ENCODE results near the gene SH3TC1.

SH3TC1 gene

GRCh38 chr4:8217246-8217511 lies 18.1 kb downstream of the SH3TC1 start:
- DNase-seq = no peak

GRCh38 chr4:8217871-8218270 lies 18.8 kb downstream of the SH3TC1 start:
- no peak for DNase-seq

GRCh38 chr4:8218371-8219031 lies 19.4 kb downstream of the SH3TC1 start:
- peak in 1 of 2 experiments; percentile 46 for DNase-seq

- DNase-seq = no peak
These were observed 20.1 kb downstream of the SH3TC1 start for GRCh38 chr4:8219236-8219635.

- no peak for DNase-seq
These were observed 21.8 kb downstream of the SH3TC1 start for GRCh38 chr4:8220661-8221450.

GRCh38 chr4:8221476-8221875 lies 22.4 kb downstream of the SH3TC1 start:
- DNase-seq = no peak

GRCh38 chr4:8221985-8222384 lies 22.9 kb downstream of the SH3TC1 start:
- DNase-seq = no peak

- no peak for DNase-seq
These were observed 23.7 kb downstream of the SH3TC1 start for GRCh38 chr4:8222609-8223388.

- no peak for DNase-seq
These were observed 25.3 kb downstream of the SH3TC1 start for GRCh38 chr4:8224267-8224974.

- DNase-seq = no peak
These were observed 26.0 kb downstream of the SH3TC1 start for GRCh38 chr4:8224975-8225625.

GRCh38 chr4:8225706-8226443 lies 26.8 kb downstream of the SH3TC1 start:
- no peak for DNase-seq

- no peak for DNase-seq
These were observed 28.2 kb downstream of the SH3TC1 start for GRCh38 chr4:8227201-8227770.

GRCh38 chr4:8227771-8228318 lies 28.8 kb downstream of the SH3TC1 start:
- no peak for DNase-seq

GRCh38 chr4:8228319-8229250 lies 29.5 kb downstream of the SH3TC1 start:
- DNase-seq = no peak

GRCh38 chr4:8229331-8229975 lies 30.4 kb downstream of the SH3TC1 start:
- no peak for DNase-seq

- no peak for DNase-seq
These were observed 30.9 kb downstream of the SH3TC1 start for GRCh38 chr4:8230033-8230432.

- no peak for DNase-seq
These were observed 31.8 kb downstream of the SH3TC1 start for GRCh38 chr4:8230891-8231290.

- DNase-seq = no peak
These were observed 32.5 kb downstream of the SH3TC1 start for GRCh38 chr4:8231551-8232049.

GRCh38 chr4:8232748-8233147 lies 33.7 kb downstream of the SH3TC1 start:
- no peak for DNase-seq

Measured in NCI-H187 (cell line).